ENCODE measurements around the gene RAB27A.

GRCh38 chr15:55183679-55184078 lies 105.9 kb downstream of the RAB27A start:
- TF ChIP-seq EZH2 (IDR thresholded peaks at IDR 0.05; ENCODE audit: low read length, unreplicated experiment) (no peak), CTCF (conservative IDR thresholded peaks at IDR 0.05; ENCODE audit: low read depth, low read length) (no peak)

Measured in PC-3 (cell line).